ENCODE measurements around the gene CCDC38.
"Not testable (repeated sequence)": the region's sequence is repeated elsewhere in the genome, so short reads cannot be mapped to it uniquely, and the experiment has no call there.

The CCDC38 gene

GRCh38 chr12:95942524-95943329 is at the start of gene CCDC38:
TSS of gene CCDC38 (minus strand) at chr12:95942614. CDS start at chr12:95936509, 6,105 bp downstream.
- peak; percentile 71 for DNase-seq (ENCODE audit: low read depth)

- no peak for DNase-seq (ENCODE audit: low read depth)
These were observed 47.7 kb upstream of the CCDC38 start for GRCh38 chr12:95990136-95990535.

- DNase-seq (ENCODE audit: low read depth), result no peak
These were observed 47.2 kb upstream of the CCDC38 start for GRCh38 chr12:95989504-95990123.

GRCh38 chr12:95988506-95989275 is 46.3 kb upstream of the CCDC38 start:
- DNase-seq (ENCODE audit: low read depth), result no peak

GRCh38 chr12:95986635-95987570 is 44.5 kb upstream of the CCDC38 start:
- DNase-seq (ENCODE audit: low read depth), result no peak

GRCh38 chr12:95984682-95985081 is 42.3 kb upstream of the CCDC38 start:
- no peak for DNase-seq (ENCODE audit: low read depth)

GRCh38 chr12:95982602-95983001 is 40.2 kb upstream of the CCDC38 start:
- DNase-seq (ENCODE audit: low read depth), result no peak

- no peak for DNase-seq (ENCODE audit: low read depth)
These were observed 38.0 kb upstream of the CCDC38 start for GRCh38 chr12:95980437-95980836.

- no peak for DNase-seq (ENCODE audit: low read depth)
These were observed 36.4 kb upstream of the CCDC38 start for GRCh38 chr12:95978774-95979173.

- DNase-seq (ENCODE audit: low read depth), result no peak
These were observed 35.9 kb upstream of the CCDC38 start for GRCh38 chr12:95978351-95978750.

GRCh38 chr12:95977764-95978305 is 35.4 kb upstream of the CCDC38 start:
- DNase-seq (ENCODE audit: low read depth), result no peak

- DNase-seq (ENCODE audit: low read depth), result no peak
These were observed 34.0 kb upstream of the CCDC38 start for GRCh38 chr12:95976416-95976832.

- DNase-seq (ENCODE audit: low read depth), result no peak
These were observed 33.1 kb upstream of the CCDC38 start for GRCh38 chr12:95975491-95975890.

GRCh38 chr12:95974358-95974757 is 31.9 kb upstream of the CCDC38 start:
- DNase-seq (ENCODE audit: low read depth), result no peak

- no peak for DNase-seq (ENCODE audit: low read depth)
These were observed 30.5 kb upstream of the CCDC38 start for GRCh38 chr12:95972832-95973456.

GRCh38 chr12:95970905-95971304 is 28.5 kb upstream of the CCDC38 start:
- DNase-seq (ENCODE audit: low read depth), result no peak

GRCh38 chr12:95969116-95969515 is 26.7 kb upstream of the CCDC38 start:
- DNase-seq (ENCODE audit: low read depth), result not testable (repeated sequence)

- DNase-seq (ENCODE audit: low read depth), result no peak
These were observed 24.9 kb upstream of the CCDC38 start for GRCh38 chr12:95967301-95967700.

GRCh38 chr12:95966287-95966870 is 24.0 kb upstream of the CCDC38 start:
- no peak for DNase-seq (ENCODE audit: low read depth)

GRCh38 chr12:95963096-95963495 is 20.7 kb upstream of the CCDC38 start:
- DNase-seq (ENCODE audit: low read depth), result no peak

GRCh38 chr12:95962222-95962621 is 19.8 kb upstream of the CCDC38 start:
- no peak for DNase-seq (ENCODE audit: low read depth)
